ENCODE data around the gene PELO.
A peak's percentile ranks its signal among the peaks of the same experiment; 100 is the strongest.

Gene PELO

GRCh38 chr5:52771343-52772039 lies 16.2 kb upstream of the PELO start:
- DNase-seq (ENCODE audit: low read depth in 2 of 2): peak in 1 of 2 experiments; percentile 22

GRCh38 chr5:52772668-52773067 lies 15.0 kb upstream of the PELO start:
- no peak for DNase-seq (ENCODE audit: low read depth in 2 of 2)

GRCh38 chr5:52773342-52773741 lies 14.4 kb upstream of the PELO start:
- DNase-seq (ENCODE audit: low read depth in 2 of 2): no peak

- no peak for DNase-seq (ENCODE audit: low read depth in 2 of 2)
Measured at GRCh38 chr5:52774005-52774410, 13.7 kb upstream of the PELO start.

GRCh38 chr5:52776116-52776515 lies 11.6 kb upstream of the PELO start:
- no peak for DNase-seq (ENCODE audit: low read depth in 2 of 2)

- no peak for DNase-seq (ENCODE audit: low read depth in 2 of 2)
Measured at GRCh38 chr5:52777186-52777585, 10.5 kb upstream of the PELO start.

- no peak for DNase-seq (ENCODE audit: low read depth in 2 of 2)
Measured at GRCh38 chr5:52778781-52779180, 8.9 kb upstream of the PELO start.

- DNase-seq (ENCODE audit: low read depth in 2 of 2): no peak
Measured at GRCh38 chr5:52779213-52779612, 8.5 kb upstream of the PELO start.

- DNase-seq (ENCODE audit: low read depth in 2 of 2): no peak
Measured at GRCh38 chr5:52783226-52783959, 4.3 kb upstream of the PELO start.

- no peak for DNase-seq (ENCODE audit: low read depth in 2 of 2)
Measured at GRCh38 chr5:52784737-52785136, 3.0 kb upstream of the PELO start.

GRCh38 chr5:52786391-52786790 lies 1.3 kb upstream of the PELO start:
- no peak for DNase-seq (ENCODE audit: low read depth in 2 of 2)

GRCh38 chr5:52786949-52787599 lies 642 bp upstream of the PELO start:
- no peak for DNase-seq (ENCODE audit: low read depth in 2 of 2)

GRCh38 chr5:52788505-52788821 lies 747 bp downstream of the PELO start:
- DNase-seq (ENCODE audit: low read depth in 2 of 2): no peak

- DNase-seq (ENCODE audit: low read depth in 2 of 2): no peak
Measured at GRCh38 chr5:52789378-52789777, 1.7 kb downstream of the PELO start.

- no peak for DNase-seq (ENCODE audit: low read depth in 2 of 2)
Measured at GRCh38 chr5:52789851-52790250, 2.1 kb downstream of the PELO start.

- DNase-seq (ENCODE audit: low read depth in 2 of 2): no peak
Measured at GRCh38 chr5:52791366-52791765, 3.6 kb downstream of the PELO start.

- DNase-seq (ENCODE audit: low read depth in 2 of 2): no peak
Measured at GRCh38 chr5:52794519-52794918, 6.8 kb downstream of the PELO start.

GRCh38 chr5:52796031-52796430 lies 8.3 kb downstream of the PELO start:
- DNase-seq (ENCODE audit: low read depth in 2 of 2): no peak

GRCh38 chr5:52796516-52797103 lies 8.9 kb downstream of the PELO start:
- DNase-seq (ENCODE audit: low read depth in 2 of 2): no peak

GRCh38 chr5:52798938-52799337 lies 11.2 kb downstream of the PELO start:
- no peak for DNase-seq (ENCODE audit: low read depth in 2 of 2)

- DNase-seq (ENCODE audit: low read depth in 2 of 2): no peak
Measured at GRCh38 chr5:52799358-52799982, 11.8 kb downstream of the PELO start.

- DNase-seq (ENCODE audit: low read depth in 2 of 2): peak; percentile 87 to 92
Measured at GRCh38 chr5:52799983-52800393, 12.3 kb downstream of the PELO start.

Data from stimulated activated CD4-positive, alpha-beta T cell treated with anti-CD3 and anti-CD28 coated beads, Interleukin-12 subunit alpha, Interleukin-12 subunit beta, amount 100 ng/mL, for 24 hours (primary cell).